Astrocyte (in vitro differentiated cells and primary cell): Measurements from ENCODE around the gene UBE2E2.

Source experiments
- EZH2 ChIP-seq: IDR thresholded peaks from 2 replicates; pipeline ENCODE4 v1.6.1; 2012; ENCODE audit warnings: mild to moderate bottlenecking, low read length, inconsistent platforms; ENCODE audit not compliant: insufficient read depth
- TF ChIP-seq, protein P1 (sequence below): IDR thresholded peaks from 2 replicates; pipeline ENCODE4 v1.5.1; 2011; ENCODE audit warnings: low read depth, mild to moderate bottlenecking, inconsistent platforms, low read length, moderate library complexity; ENCODE audit not compliant: insufficient read depth

DNA sequence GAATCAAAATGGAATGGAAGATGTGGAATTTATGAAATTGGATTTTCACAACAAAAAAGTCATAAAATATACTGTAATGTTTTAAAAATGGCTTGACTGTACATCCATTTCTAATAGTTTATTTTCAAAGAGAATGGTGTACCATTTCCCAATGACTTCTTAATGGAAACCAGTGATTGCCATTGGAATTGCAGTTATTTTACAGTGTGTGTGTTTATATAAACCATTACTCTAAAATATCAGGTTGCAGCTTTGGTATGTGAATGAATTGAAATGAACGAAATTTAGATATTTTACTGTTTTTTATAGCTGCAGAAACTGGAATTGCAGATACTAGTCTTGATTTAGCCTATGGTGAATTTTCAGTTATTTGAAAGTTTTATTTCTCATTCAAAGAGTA lies 165.6 kb downstream of the UBE2E2 start:
- TF ChIP-seq, protein P1, sequence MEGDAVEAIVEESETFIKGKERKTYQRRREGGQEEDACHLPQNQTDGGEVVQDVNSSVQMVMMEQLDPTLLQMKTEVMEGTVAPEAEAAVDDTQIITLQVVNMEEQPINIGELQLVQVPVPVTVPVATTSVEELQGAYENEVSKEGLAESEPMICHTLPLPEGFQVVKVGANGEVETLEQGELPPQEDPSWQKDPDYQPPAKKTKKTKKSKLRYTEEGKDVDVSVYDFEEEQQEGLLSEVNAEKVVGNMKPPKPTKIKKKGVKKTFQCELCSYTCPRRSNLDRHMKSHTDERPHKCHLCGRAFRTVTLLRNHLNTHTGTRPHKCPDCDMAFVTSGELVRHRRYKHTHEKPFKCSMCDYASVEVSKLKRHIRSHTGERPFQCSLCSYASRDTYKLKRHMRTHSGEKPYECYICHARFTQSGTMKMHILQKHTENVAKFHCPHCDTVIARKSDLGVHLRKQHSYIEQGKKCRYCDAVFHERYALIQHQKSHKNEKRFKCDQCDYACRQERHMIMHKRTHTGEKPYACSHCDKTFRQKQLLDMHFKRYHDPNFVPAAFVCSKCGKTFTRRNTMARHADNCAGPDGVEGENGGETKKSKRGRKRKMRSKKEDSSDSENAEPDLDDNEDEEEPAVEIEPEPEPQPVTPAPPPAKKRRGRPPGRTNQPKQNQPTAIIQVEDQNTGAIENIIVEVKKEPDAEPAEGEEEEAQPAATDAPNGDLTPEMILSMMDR: no peak
- no peak for TF ChIP-seq EZH2
